Hepatocyte (in vitro differentiated cells): ENCODE data around the gene DTD1. TPM values are rescaled to one million over a fixed set of nuclear protein-coding genes. Genes with fewer than 3 reads are reported as not detected.

ENCODE experiments used
- DNase-seq: peaks from one replicate; pipeline ENCODE4 v3.0.0-alpha.2; 2016; ENCODE audit warnings: low spot score
- H2AFZ ChIP-seq: fragments of 200-600 bp; sonication (generic); 2 replicates; pipeline ENCODE4 v1.6.0; 2016; ENCODE audit warnings: antibody characterized with exemption, mild to moderate bottlenecking
- H3K27ac ChIP-seq: fragments of 200-600 bp; sonication (generic); 2 replicates; pipeline ENCODE4 v1.5.1; 2016; ENCODE audit warnings: mild to moderate bottlenecking
- H3K27me3 ChIP-seq: fragments of 200-600 bp; sonication (generic); 2 replicates; pipeline ENCODE4 v1.6.1; 2016
- H3K36me3 ChIP-seq: fragments of 200-600 bp; sonication (generic); replicated peaks from 2 replicates; pipeline ENCODE4 v1.5.1; 2016; ENCODE audit warnings: low read depth; ENCODE audit not compliant: insufficient read depth
- H3K4me1 ChIP-seq: fragments of 200-600 bp; sonication (generic); 2 replicates; pipeline ENCODE4 v1.5.1; 2016; ENCODE audit warnings: mild to moderate bottlenecking, moderate library complexity; ENCODE audit not compliant: insufficient read depth
- H3K4me2 ChIP-seq: fragments of 200-600 bp; sonication (generic); 2 replicates; pipeline ENCODE4 v1.6.0; 2016
- H3K4me3 ChIP-seq: fragments of 200-600 bp; sonication (generic); 2 replicates; pipeline ENCODE4 v1.5.1; 2016; ENCODE audit warnings: mild to moderate bottlenecking
- H3K79me2 ChIP-seq: fragments of 200-600 bp; sonication (generic); 2 replicates; pipeline ENCODE4 v1.6.0; 2017; ENCODE audit warnings: mild to moderate bottlenecking
- H3K9me2 ChIP-seq: fragments of 200-600 bp; sonication (generic); replicated peaks from 2 replicates; pipeline ENCODE4 v1.6.0; 2017; ENCODE audit warnings: mild to moderate bottlenecking; ENCODE audit not compliant: insufficient read depth
- H3K9me3 ChIP-seq: fragments of 200-600 bp; sonication (generic); 2 replicates; pipeline ENCODE4 v1.5.1; 2016; ENCODE audit warnings: low read depth, mild to moderate bottlenecking
- H4K20me1 ChIP-seq: fragments of 200-600 bp; sonication (generic); 2 replicates; pipeline ENCODE4 v1.6.0; 2016; ENCODE audit warnings: mild to moderate bottlenecking; ENCODE audit not compliant: insufficient read depth, poor library complexity, severe bottlenecking
- CTCF ChIP-seq: fragments of 200-600 bp; sonication (generic); IDR thresholded peaks from 2 replicates; pipeline ENCODE4 v1.5.1; 2016; ENCODE audit warnings: antibody characterized with exemption, mild to moderate bottlenecking; ENCODE audit not compliant: poor library complexity
- EZH2 ChIP-seq: fragments of 200-600 bp; sonication (generic); IDR thresholded peaks from 2 replicates; pipeline ENCODE4 v1.6.1; 2016; ENCODE audit warnings: antibody characterized with exemption, mild to moderate bottlenecking, borderline replicate concordance
- EZH2phosphoT487 ChIP-seq: fragments of 200-600 bp; sonication (generic); IDR thresholded peaks from one replicate; pipeline ENCODE4 v1.6.1; 2018; ENCODE audit warnings: antibody characterized with exemption, mild to moderate bottlenecking, low read depth, moderate library complexity; ENCODE audit not compliant: unreplicated experiment, severe bottlenecking
- WGBS: methylation state at CpG from one replicate; pipeline ENCODE4 v1.1.6; 2016; ENCODE audit warnings: low lambda C conversion rate; ENCODE audit errors: missing lambda C conversion rate; 5-methylcytosine and 5-hydroxymethylcytosine counted together
- polyA plus RNA-seq: library from polyadenylated mRNA; unstranded; fragments of >200 nt; fragmentation: Nextera tagmentation; extraction: Ambion mirVana; gene quantifications from 2 replicates; pipeline ENCODE4 v1.2.1, GENCODE V29; 2016
- total RNA-seq: library from RNA; depleted of rRNA; stranded (reverse); fragments of >200 nt; gene quantifications from 2 replicates; pipeline ENCODE4 v1.2.3, GENCODE V29; 2014

The DTD1 gene
- total and polyA plus RNA-seq, 2 experiments from 2014 or later: 30.1 to 40.1 TPM

- Histone ChIP-seq H3K27ac (no peak overlapping the region), H3K9me2 (no peaks in the 10 kb centered on the region), H3K4me3 (no peak overlapping the region), H3K27me3 (no peaks in the 10 kb centered on the region), H4K20me1 (no peaks in the 10 kb centered on the region), H2AFZ (no peak overlapping the region), H3K4me1 (no peaks in the 10 kb centered on the region), H3K9me3 (no peaks in the 10 kb centered on the region), H3K79me2 (no peaks in the 10 kb centered on the region), H3K4me2 (no peak overlapping the region), H3K36me3 (no peaks in the 10 kb centered on the region)
- DNase-seq: no peak
- TF ChIP-seq CTCF (no peak), EZH2 (no peak), EZH2phosphoT487 (no peak)
- WGBS: 90% methylated on average over 4 of the region's 4 CpGs
These were observed 111.0 kb downstream of the DTD1 start for GRCh38 chr20:18698735-18699380.

GRCh38 chr20:18701969-18702368, 114.1 kb downstream of the DTD1 start:
- no peak for DNase-seq
- H3K36me3 ChIP-seq: no peaks in the 10 kb centered on the region
- no peak overlapping the region for H3K4me2 ChIP-seq
- H3K27me3 ChIP-seq: no peaks in the 10 kb centered on the region
- H3K9me2 ChIP-seq: no peaks in the 10 kb centered on the region
- H2AFZ ChIP-seq: no peak overlapping the region
- no peak for TF ChIP-seq CTCF
- peak; percentile 42 for TF ChIP-seq EZH2phosphoT487
- no peak for TF ChIP-seq EZH2
- no peaks in the 10 kb centered on the region for H3K79me2 ChIP-seq
- no peaks in the 10 kb centered on the region for H4K20me1 ChIP-seq
- 67% methylated on average over 3 of the region's 3 CpGs for WGBS
- H3K4me1 ChIP-seq: no peaks in the 10 kb centered on the region
- no peaks in the 10 kb centered on the region for H3K9me3 ChIP-seq
- H3K4me3 ChIP-seq: no peak overlapping the region
- no peak overlapping the region for H3K27ac ChIP-seq

GRCh38 chr20:18702736-18703135, 114.9 kb downstream of the DTD1 start:
- Histone ChIP-seq H3K9me2 (no peaks in the 10 kb centered on the region), H3K4me2 (no peak overlapping the region), H3K4me1 (no peaks in the 10 kb centered on the region), H3K9me3 (no peaks in the 10 kb centered on the region), H3K4me3 (no peak overlapping the region), H3K79me2 (no peaks in the 10 kb centered on the region), H4K20me1 (no peaks in the 10 kb centered on the region), H3K27ac (no peak overlapping the region), H3K27me3 (no peaks in the 10 kb centered on the region), H2AFZ (no peak overlapping the region), H3K36me3 (no peaks in the 10 kb centered on the region)
- DNase-seq: no peak
- no peak for TF ChIP-seq CTCF
- TF ChIP-seq EZH2phosphoT487: no peak
- no peak for TF ChIP-seq EZH2
- WGBS: 50% methylated on average over 3 of the region's 3 CpGs
